Natural killer cell (primary cell): ENCODE measurements around the gene ELP5. TPM values are rescaled to one million over a fixed set of nuclear protein-coding genes. Genes with fewer than 3 reads are reported as not detected.

Experiments used
- ATAC-seq, 3 donors: fragments of 150-1000 bp in 2 of 3; fragments of 200-7000 bp in 1 of 3; cut with Tn5 transposase; 1 replicate in 1 of 3; 2 replicates in 2 of 3; pipeline ENCODE4 v1.10.0; 2021; ENCODE audit warnings: mild to moderate bottlenecking in 2 of 3, moderate library complexity in 2 of 3
- DNase-seq, 2 donors: peaks; one replicate each; pipeline versions ENCODE4 v3.0.0 to v3.0.0-alpha.2; 2013 to 2021; ENCODE audit warnings: mixed read lengths in 1 of 2
- H3K27ac ChIP-seq: one replicate; pipeline ENCODE4 v1.5.1; 2013; ENCODE audit warnings: mild to moderate bottlenecking, low read length
- H3K27me3 ChIP-seq: one replicate; pipeline ENCODE4 v1.6.1; 2013; ENCODE audit warnings: low read length; ENCODE audit not compliant: control insufficient read depth, insufficient read depth
- H3K36me3 ChIP-seq: one replicate; pipeline ENCODE4 v1.6.1; 2013; ENCODE audit warnings: low read length; ENCODE audit not compliant: control insufficient read depth, insufficient read depth
- H3K4me1 ChIP-seq: one replicate; pipeline ENCODE4 v1.6.1; 2013; ENCODE audit warnings: low read length; ENCODE audit not compliant: control insufficient read depth, insufficient read depth
- H3K4me3 ChIP-seq: one replicate; pipeline ENCODE4 v1.5.1; 2013; ENCODE audit warnings: low read length
- H3K9me3 ChIP-seq: one replicate; pipeline ENCODE4 v1.6.1; 2013; ENCODE audit warnings: low read length; ENCODE audit not compliant: control insufficient read depth, insufficient read depth
- H3K27ac Mint-ChIP-seq, 2 donors: one replicate each; pipeline ENCODE4 v1.8.0; 2022; ENCODE audit warnings: mild to moderate bottlenecking in 2 of 2, mixed read lengths in 2 of 2, moderate library complexity in 1 of 2
- H3K27me3 Mint-ChIP-seq, 2 donors: one replicate each; pipeline ENCODE4 v1.8.0; 2022; ENCODE audit warnings: low read depth in 2 of 2, mixed read lengths in 2 of 2
- H3K36me3 Mint-ChIP-seq: one replicate; pipeline ENCODE4 v1.8.0; 2022; ENCODE audit warnings: mixed read lengths
- H3K4me1 Mint-ChIP-seq, 2 donors: one replicate each; pipeline ENCODE4 v1.8.0; 2022; ENCODE audit warnings: mixed read lengths in 2 of 2
- H3K4me3 Mint-ChIP-seq: one replicate; pipeline ENCODE4 v1.8.0; 2022; ENCODE audit warnings: mild to moderate bottlenecking, moderate library complexity, mixed read lengths
- H3K9me3 Mint-ChIP-seq, 2 donors: one replicate each; pipeline ENCODE4 v1.8.0; 2022; ENCODE audit warnings: mixed read lengths in 2 of 2
- WGBS: methylation state at CpG from one replicate; pipeline ENCODE4 v1.1.7; 2013; ENCODE audit warnings: missing lambda C conversion rate; ENCODE audit not compliant: insufficient coverage; 5-methylcytosine and 5-hydroxymethylcytosine counted together
- intact Hi-C: fragments of 100-400 bp; cut with micrococcal nuclease; formaldehyde crosslinking; loops from one replicate; pipeline ENCODE4 v1.14.2; 2022
- total RNA-seq, 4 donors: library from RNA; stranded (reverse); fragments of 120-200 nt in 1 of 4; gene quantifications; one replicate each; pipeline versions ENCODE4 v1.2.3 to v1.2.4, GENCODE V29; 2013 to 2022
- TF ChIP-seq, protein P1 (sequence below): fragments of 200-600 bp; IDR thresholded peaks from one replicate; pipeline ENCODE4 v1.8.0; 2022; ENCODE audit warnings: antibody characterized with exemption

Gene ELP5
- total RNA-seq, 3 donors from 2014 or later (not counting 1 experiment from before 2014, with no cell fraction given): 30.1 to 38.5 (median 30.3) TPM

DNA sequence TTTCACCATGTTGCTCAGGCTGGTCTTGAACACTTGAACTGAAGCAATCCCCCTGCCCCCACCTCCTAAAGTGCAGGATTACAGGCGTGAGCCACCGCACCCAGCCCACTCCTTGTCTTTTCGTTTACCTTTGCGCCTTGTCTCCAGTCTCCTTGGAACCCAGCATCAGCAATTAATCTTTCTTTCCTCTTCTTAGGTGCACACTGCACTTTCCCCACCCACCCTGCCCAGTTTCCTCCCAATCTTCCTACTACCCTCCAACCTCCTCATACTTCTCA, 11.7 kb downstream of the ELP5 start:
- DNase-seq (no peak), ATAC-seq (no peak)
- Mint-ChIP-seq H3K27ac (no peak overlapping the region), H3K27me3 (peaks cover 16 to 17% of the 10 kb centered on the region in 2 donors), H3K4me3 (peak overlapping the region; percentile 82), H3K4me1 (peaks cover 17% of the 10 kb centered on the region in 2 donors), H3K36me3 (no peaks in the 10 kb centered on the region), H3K9me3 (no peaks in the 10 kb centered on the region)
- intact Hi-C loops: no loop called here
- TF ChIP-seq, protein P1, sequence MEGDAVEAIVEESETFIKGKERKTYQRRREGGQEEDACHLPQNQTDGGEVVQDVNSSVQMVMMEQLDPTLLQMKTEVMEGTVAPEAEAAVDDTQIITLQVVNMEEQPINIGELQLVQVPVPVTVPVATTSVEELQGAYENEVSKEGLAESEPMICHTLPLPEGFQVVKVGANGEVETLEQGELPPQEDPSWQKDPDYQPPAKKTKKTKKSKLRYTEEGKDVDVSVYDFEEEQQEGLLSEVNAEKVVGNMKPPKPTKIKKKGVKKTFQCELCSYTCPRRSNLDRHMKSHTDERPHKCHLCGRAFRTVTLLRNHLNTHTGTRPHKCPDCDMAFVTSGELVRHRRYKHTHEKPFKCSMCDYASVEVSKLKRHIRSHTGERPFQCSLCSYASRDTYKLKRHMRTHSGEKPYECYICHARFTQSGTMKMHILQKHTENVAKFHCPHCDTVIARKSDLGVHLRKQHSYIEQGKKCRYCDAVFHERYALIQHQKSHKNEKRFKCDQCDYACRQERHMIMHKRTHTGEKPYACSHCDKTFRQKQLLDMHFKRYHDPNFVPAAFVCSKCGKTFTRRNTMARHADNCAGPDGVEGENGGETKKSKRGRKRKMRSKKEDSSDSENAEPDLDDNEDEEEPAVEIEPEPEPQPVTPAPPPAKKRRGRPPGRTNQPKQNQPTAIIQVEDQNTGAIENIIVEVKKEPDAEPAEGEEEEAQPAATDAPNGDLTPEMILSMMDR: no peak
- Histone ChIP-seq H3K4me3 (no peak overlapping the region), H3K27me3 (peaks cover 24% of the 10 kb centered on the region), H3K36me3 (peaks cover 9% of the 10 kb centered on the region), H3K27ac (no peak overlapping the region), H3K4me1 (peaks cover 34% of the 10 kb centered on the region), H3K9me3 (no peaks in the 10 kb centered on the region)
- WGBS: 47% methylated on average over 4 of the region's 4 CpGs

DNA sequence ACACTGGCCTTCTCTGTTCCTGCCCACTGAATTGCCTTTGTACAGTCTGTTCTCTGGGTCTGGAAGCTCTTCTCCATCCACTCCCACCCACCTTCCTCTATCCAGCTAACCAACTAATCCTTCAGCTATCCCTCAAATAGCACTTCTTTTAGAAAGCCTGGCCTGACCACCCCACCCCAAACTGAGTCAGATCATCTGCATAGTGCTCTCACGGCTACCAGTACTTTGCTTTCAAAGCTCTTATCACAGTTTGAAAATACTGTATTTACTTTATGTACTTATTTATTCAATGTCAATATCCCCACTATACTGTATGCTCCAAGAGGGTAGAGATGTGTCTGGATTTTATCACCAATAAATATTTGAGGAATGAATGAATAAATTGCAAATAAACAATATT, 14.8 kb downstream of the ELP5 start:
- Mint-ChIP-seq H3K27ac (no peak overlapping the region), H3K27me3 (peaks cover 16 to 22% of the 10 kb centered on the region in 2 donors), H3K4me3 (no peak overlapping the region), H3K36me3 (no peaks in the 10 kb centered on the region), H3K9me3 (no peaks in the 10 kb centered on the region), H3K4me1 (peaks cover 17% of the 10 kb centered on the region in 2 donors)
- H3K4me3 ChIP-seq: no peak overlapping the region
- ATAC-seq: no peak
- no peak overlapping the region for H3K27ac ChIP-seq
- WGBS: no CpG with 5 or more reads among the region's 1 CpG
- peak in 1 of 2 donors; percentile 2 for DNase-seq
- TF ChIP-seq, protein P1: no peak
- H3K36me3 ChIP-seq: no peaks in the 10 kb centered on the region
- H3K27me3 ChIP-seq: peaks cover 19% of the 10 kb centered on the region
- peaks cover 20% of the 10 kb centered on the region for H3K4me1 ChIP-seq
- no peaks in the 10 kb centered on the region for H3K9me3 ChIP-seq
- intact Hi-C loops: no loop called here

DNA sequence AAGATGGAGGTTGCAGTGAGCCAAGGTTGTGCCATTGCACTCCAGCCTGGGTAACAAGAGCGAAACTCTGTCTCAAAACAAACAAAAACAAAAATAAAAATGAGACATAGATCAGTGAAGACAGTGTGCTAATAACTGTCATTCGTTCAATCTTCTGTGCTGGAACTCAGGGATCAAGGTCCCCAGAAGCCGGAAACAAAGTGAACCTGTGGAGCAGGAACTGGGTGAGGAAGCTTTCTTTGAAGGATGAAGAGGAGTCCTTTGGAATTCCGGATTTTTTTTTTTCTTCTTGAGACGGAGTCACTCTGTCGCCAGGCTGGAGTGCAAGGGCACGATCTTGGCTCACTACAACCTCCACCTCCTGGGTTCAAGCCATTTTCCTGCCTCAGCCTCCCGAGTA, 27.4 kb downstream of the ELP5 start:
- Mint-ChIP-seq H3K9me3 (no peaks in the 10 kb centered on the region), H3K27ac (no peak overlapping the region), H3K36me3 (no peaks in the 10 kb centered on the region), H3K4me3 (no peak overlapping the region), H3K27me3 (peaks cover 18 to 21% of the 10 kb centered on the region in 2 donors), H3K4me1 (peaks cover 22 to 31% of the 10 kb centered on the region in 2 donors)
- TF ChIP-seq, protein P1: no peak
- H3K27me3 ChIP-seq: peaks cover 29% of the 10 kb centered on the region
- H3K9me3 ChIP-seq: no peaks in the 10 kb centered on the region
- peaks cover 31% of the 10 kb centered on the region for H3K4me1 ChIP-seq
- intact Hi-C loops: no loop called here
- H3K36me3 ChIP-seq: no peaks in the 10 kb centered on the region
- no peak overlapping the region for H3K27ac ChIP-seq
- no peak overlapping the region for H3K4me3 ChIP-seq
- DNase-seq (no peak), ATAC-seq (no peak)
- WGBS: 96% methylated on average over 7 of the region's 8 CpGs

DNA sequence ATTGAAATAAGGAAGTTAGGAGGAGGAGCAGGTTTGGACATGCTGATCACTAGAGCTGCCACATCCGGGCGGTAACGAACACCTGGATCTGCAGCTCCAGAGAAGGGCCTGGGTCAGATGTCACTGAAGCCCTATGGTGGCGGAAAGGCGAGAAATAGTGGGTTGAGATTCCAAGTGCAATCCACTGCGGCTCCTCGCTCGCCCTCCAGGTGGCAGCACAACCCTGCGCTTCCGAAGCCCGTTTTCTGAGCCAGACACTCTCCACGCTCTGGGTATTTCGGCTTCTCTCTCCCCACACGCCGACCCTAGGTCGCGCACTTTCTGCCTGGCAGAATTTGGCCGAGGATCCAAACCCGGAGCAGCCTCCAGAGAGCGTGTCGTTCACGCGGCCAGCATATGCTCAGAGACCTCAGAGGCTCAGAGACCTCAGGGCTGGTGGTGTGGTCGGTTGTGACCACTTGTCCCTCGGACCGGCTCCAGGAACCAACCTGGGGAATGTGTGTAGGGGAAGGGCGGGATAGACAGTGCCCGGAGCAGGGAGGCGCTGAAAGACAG, 28.6 kb downstream of the ELP5 start:
- under 1% methylated on average over 29 of the region's 29 CpGs for WGBS
- no peaks in the 10 kb centered on the region for H3K36me3 ChIP-seq
- intact Hi-C loops: loop anchor here (1.0 to 10.0 kb wide), 7 partner anchors 16 to 404 kb away; partner anchors contain the start of genes NEURL4, SENP3, TMEM102 and TP53
- DNase-seq (peak; percentile 84 to 88), ATAC-seq (peak; percentile 89 to 95 (median 91))
- no peaks in the 10 kb centered on the region for H3K9me3 Mint-ChIP-seq
- no peak overlapping the region for H3K27ac ChIP-seq
- peaks cover 31% of the 10 kb centered on the region for H3K4me1 ChIP-seq
- peak overlapping the region; percentile 90 for H3K4me3 Mint-ChIP-seq
- H3K9me3 ChIP-seq: no peaks in the 10 kb centered on the region
- no peaks in the 10 kb centered on the region for H3K36me3 Mint-ChIP-seq
- H3K27me3 Mint-ChIP-seq: peaks cover 18 to 24% of the 10 kb centered on the region in 2 donors
- peaks cover 22 to 31% of the 10 kb centered on the region in 2 donors for H3K4me1 Mint-ChIP-seq
- H3K4me3 ChIP-seq: peak overlapping the region; percentile 23
- peak overlapping the region in 1 of 2 donors; percentile 16 for H3K27ac Mint-ChIP-seq
- TF ChIP-seq, protein P1: peak; percentile 94
- H3K27me3 ChIP-seq: peaks cover 29% of the 10 kb centered on the region
